OCI-LY3 (cell line): ENCODE data around the gene PSMA1.

Experiments
- EZH2phosphoT487 ChIP-seq: fragments of 200-600 bp; shearing (Covaris generic); IDR thresholded peaks from 2 replicates; pipeline ENCODE4 v1.6.1; 2018; ENCODE audit warnings: antibody characterized with exemption, mixed run types, low read depth
- TF ChIP-seq, protein P1 (sequence below): fragments of 200-600, 300-600 bp; sonication (generic); IDR thresholded peaks from 2 replicates; pipeline ENCODE4 v1.5.1; 2014; ENCODE audit warnings: antibody characterized with exemption, low read length, low read depth

GRCh38 chr11:14551380-14551779 is 31.2 kb upstream of the PSMA1 start:
- TF ChIP-seq, protein P1, sequence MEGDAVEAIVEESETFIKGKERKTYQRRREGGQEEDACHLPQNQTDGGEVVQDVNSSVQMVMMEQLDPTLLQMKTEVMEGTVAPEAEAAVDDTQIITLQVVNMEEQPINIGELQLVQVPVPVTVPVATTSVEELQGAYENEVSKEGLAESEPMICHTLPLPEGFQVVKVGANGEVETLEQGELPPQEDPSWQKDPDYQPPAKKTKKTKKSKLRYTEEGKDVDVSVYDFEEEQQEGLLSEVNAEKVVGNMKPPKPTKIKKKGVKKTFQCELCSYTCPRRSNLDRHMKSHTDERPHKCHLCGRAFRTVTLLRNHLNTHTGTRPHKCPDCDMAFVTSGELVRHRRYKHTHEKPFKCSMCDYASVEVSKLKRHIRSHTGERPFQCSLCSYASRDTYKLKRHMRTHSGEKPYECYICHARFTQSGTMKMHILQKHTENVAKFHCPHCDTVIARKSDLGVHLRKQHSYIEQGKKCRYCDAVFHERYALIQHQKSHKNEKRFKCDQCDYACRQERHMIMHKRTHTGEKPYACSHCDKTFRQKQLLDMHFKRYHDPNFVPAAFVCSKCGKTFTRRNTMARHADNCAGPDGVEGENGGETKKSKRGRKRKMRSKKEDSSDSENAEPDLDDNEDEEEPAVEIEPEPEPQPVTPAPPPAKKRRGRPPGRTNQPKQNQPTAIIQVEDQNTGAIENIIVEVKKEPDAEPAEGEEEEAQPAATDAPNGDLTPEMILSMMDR: no peak
- TF ChIP-seq EZH2phosphoT487: no peak
